Measurements from ENCODE around the gene ICAM2.

DNA sequence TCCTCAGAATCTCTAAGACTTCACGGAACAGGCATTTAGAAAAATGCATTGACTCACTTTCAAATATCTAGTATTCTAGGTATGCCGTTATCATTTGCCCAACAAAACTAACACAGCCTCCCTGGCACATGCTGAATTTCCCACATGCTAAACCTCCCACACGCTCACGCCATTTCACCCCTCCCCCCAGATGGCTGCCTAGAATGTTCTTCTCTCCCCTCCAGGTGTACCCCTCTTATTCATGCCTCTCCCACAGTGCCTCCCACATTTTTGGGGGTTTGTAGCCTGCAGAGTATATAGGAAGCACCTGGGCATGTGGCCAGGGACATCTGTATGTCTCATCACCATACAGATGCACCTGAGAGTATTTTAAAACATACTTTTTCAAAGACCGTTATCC lies 38.2 kb upstream of the ICAM2 start:
- TF ChIP-seq, protein P1, sequence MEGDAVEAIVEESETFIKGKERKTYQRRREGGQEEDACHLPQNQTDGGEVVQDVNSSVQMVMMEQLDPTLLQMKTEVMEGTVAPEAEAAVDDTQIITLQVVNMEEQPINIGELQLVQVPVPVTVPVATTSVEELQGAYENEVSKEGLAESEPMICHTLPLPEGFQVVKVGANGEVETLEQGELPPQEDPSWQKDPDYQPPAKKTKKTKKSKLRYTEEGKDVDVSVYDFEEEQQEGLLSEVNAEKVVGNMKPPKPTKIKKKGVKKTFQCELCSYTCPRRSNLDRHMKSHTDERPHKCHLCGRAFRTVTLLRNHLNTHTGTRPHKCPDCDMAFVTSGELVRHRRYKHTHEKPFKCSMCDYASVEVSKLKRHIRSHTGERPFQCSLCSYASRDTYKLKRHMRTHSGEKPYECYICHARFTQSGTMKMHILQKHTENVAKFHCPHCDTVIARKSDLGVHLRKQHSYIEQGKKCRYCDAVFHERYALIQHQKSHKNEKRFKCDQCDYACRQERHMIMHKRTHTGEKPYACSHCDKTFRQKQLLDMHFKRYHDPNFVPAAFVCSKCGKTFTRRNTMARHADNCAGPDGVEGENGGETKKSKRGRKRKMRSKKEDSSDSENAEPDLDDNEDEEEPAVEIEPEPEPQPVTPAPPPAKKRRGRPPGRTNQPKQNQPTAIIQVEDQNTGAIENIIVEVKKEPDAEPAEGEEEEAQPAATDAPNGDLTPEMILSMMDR (IDR thresholded peaks at IDR 0.05), result no peak
- TF ChIP-seq POLR2A (IDR thresholded peaks at IDR 0.05) (no peak), POLR2AphosphoS5 (IDR thresholded peaks at IDR 0.05) (no peak), EP300 (IDR thresholded peaks at IDR 0.05) (no peak)

Measured in gastroesophageal sphincter (tissue), 3 donors.